Activated naive CD8-positive, alpha-beta T cell treated with anti-CD3 and anti-CD28 coated beads, Interleukin-2, amount 50 U/mL, for 16 hours (primary cell): ENCODE results near the gene UST.
"Not testable (repeated sequence)": the region's sequence is repeated elsewhere in the genome, so short reads cannot be mapped to it uniquely, and the experiment has no call there.

Source experiments
- DNase-seq: peaks from one replicate; pipeline ENCODE4 v3.0.0-alpha.2; 2020; ENCODE audit warnings: low read depth, low spot score

UST gene

DNA sequence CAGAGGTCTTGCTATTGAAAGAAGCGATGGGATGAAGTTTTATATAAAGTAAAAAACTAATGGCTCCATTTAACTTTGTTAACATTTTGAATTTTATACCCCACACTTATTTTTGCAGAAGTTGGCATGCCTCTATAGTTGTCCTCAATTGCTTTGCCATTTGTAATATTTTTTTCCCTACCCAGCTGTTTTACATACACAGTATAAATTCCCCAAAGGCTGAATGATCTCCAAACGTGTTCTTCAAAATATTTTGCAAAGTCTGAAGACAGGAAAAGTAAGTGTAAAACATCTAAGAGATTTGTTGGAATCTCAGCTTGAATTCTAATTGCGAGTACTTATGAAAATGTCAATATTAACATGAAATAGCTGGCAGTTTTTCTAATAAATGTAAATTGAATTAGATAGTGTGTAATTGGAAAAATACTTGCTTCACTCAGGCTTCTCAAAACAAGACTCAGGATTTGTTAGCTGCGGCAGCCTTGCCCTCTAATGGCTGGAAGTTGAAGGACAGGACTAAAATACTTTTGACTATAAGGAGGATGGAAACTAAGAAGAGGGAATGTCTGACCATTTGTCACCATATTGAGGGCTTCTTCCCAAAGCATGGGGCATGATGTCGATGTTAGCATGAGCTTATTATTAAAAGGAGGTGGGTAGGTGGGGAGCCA is 226.8 kb downstream of the UST start:
- no peak for DNase-seq

DNA sequence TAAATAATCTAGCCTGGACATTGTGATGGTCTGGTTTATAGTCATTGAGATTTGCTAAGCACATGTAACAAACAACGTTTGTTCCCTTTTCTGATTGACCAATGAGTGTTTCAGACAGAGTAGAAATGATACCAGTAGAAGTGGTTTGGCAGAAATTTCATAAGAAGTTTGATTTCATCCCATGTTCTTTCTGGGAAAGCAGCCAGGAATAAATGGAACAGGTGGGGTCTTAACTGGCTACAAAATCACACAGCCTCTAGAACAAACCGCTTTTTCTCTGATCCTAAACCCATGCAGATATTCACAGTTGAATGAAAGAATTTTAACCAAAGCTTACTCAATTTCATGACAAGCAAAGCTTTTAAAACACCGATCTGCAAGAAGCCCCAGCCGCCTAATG is 227.5 kb downstream of the UST start:
- no peak for DNase-seq

DNA sequence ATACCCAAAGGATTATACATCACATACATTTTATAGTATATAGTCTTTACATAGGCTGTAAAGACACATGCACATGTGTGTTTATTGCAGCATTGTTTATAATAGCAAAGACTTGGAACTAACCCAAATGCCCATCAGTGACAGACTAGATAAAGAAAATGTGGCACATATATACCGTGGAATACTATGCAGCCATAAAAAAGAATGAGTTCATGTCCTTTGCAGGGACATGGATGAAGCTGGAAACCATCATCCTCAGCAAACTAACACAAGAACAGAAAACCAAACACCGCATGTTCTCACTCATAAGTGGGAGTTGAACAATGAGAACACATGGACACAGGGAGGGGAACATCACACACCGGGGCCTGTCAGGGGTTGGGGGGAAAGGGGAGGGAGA is 231.5 kb downstream of the UST start:
- not testable (repeated sequence) for DNase-seq

DNA sequence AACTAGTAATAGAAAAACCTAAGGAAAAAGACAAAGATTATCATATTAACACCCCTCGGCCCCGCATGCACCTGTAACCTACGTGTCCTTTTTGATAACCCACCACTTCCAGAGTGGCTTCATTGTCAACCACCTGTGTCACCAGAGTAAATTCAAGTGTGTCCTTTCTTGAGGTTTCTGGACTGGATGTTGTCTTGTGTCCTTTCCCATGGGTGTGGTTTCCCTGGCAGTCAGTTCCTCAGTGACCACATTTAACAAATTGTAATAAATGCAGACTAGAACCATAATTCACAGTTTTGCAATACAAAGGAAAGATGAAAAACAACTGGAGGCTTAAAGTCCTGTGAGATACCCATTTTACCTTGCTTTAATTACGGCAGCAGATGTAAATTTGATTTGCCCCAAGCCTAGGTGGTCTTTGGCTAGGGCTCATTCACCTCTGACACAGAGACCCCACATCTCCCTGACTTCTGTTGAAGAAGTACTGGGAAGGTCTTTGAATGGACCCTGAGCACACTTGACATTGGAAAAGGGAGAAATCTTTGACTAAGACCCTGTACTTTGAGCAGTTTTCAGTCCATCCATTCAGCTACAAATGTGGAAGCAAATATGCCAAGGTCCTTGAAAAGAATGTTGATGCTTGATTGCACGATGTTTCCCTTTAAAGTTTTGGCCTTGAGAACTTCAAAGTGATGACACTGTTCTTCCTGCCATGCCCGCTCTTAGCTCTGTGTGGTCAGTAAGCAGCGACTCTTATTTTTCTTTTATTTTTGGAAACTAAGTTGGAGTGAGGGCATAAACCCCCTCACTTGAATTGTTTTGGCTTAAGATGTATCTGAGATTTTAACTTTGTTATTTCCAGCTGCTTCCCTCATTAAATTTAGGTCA is 232.4 kb downstream of the UST start:
- DNase-seq = no peak

DNA sequence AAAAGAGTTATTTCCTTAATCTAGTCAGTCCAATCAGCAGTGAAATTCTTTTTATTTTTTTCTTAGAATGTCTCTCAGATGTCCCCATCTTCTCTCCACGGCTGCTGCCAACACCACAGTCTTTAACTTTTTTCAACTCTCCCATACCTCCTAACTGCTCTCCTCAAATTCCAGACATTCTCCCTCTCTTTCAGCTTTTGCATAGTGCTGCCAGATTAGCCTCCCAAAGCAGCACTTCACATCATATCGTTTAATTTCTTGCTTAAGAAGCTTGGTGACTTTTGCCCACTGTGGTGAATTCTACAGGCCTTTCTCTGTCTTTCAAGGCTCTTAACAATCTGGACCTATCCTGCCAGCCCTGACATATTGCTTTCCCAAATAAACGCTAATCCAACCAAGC is 233.4 kb downstream of the UST start:
- no peak for DNase-seq

DNA sequence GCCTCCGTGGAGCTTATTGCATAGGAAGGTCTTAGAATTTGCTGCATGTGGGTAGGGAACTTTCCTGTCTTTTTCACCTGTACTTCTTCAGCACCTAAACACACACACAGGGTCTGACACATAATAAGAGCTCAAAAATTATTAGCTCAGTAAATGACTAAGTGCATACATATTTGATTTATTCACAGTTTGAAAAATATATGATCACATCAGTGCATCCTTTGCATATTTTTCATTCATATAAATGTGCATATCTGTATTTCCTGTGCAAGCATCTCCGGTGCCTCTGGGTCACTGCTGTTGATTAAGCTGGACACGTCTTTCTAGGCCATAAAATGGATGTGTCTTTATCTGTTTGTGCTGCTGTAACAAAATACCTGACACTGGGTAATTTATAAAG is 234.7 kb downstream of the UST start:
- no peak for DNase-seq

DNA sequence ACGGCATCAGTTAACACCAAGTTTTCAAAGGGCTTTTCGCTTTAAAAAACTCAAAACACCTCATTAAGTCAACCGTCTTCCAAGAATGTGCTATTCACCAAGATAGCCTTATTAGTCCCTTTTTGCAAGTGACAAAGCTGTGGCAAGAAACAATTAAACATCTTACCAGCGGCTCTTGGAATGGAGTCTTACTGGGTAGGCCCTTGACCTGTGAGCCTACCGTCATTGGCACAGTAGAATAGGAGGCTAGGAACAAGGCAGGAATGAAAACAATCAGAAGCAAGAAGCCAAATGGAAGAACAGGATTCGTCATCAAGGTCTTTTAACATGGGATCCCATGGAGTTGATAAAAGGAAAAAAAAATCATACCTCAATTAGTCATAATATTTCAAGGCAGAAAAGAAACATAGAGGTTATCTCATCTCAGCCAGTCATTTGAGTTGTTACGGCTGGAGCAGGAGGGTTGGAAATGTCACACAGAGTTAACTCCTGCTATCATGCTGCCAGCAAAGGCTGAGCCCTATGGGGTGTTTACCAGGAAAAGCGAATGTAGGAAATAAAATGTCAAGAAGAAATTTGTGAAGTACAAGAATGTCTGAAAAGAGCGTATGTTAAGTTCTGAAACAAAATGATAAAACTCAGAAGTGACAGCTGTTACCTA is 236.4 kb downstream of the UST start:
- DNase-seq = no peak

DNA sequence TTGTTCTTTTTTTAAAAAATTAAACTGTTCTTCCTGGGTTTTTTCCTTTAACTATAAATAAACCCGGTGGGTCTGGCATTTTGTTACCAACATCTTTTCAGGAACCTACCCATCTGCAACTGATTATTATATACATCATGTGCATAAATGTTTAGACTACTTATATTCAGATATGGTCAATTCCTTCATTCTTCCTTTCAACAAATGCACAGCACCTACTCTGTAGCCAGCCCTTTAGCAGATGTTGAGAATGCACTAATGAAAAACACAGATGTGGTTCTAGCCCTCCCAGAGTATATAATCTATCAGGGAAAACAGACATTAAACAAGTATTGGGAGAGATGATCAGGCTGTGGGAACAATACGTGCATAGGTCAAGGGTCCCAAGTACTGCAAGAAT is 237.1 kb downstream of the UST start:
- DNase-seq = no peak

DNA sequence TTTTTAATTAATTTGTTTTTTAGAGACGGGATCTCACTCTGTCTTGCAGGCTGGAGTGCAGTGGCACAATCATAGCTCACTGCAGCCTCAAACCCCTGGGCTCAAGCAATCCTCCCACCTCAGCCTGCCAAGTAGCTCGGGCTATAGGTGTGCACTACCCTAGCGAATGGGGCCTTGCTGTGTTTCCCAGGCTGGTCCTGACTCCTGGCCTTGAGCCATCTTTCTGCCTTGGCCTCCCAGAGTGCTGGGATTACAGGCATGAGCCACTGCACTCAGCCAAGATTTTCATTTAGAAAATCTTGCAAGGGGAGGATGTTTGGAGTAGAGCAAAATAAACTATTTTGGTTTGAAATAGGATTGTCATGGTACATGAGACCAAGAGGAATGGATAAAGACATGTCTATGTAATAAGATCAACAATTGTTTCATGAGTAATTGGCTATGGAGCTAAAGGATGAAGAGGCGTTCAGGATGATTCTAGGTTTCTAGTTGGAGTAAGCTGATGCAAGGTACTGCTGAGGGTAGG is 237.8 kb downstream of the UST start:
- DNase-seq = no peak

DNA sequence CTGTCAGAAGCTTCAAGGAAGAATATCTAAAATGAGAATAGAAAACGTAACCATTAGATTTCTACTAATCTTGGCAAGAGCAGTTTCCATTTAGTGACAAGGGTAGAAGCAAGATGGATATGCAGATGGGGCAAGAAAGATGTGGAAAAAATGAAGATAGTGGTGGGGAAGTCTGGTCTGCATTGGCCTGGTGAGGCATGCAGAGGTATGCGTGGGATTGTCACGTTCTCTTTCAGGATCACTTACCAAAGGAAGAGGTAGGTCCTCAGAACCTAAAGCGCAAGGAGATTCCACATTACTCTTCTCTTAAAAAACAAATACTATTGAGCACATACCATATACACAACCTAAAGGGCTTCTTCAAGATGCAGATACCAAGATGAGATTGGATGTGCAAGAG is 238.7 kb downstream of the UST start:
- no peak for DNase-seq

DNA sequence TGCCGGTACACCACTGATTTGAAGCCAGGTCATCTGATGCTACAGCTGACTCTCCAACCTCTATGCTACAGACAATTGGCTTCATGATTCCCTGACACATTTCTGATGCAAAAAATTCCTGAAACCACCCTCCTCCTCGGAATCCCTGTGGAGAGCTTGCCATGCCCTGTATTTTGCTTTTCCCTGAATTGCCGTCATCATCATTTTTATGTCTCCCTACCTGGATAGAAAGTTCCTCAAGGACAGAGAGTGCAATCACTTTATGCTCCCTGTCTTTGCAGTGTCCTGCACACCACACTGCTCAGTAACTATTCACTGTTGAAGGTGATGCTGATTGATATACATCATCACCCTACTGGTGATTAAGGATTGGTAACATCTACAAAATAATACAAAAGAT is 239.8 kb downstream of the UST start:
- no peak for DNase-seq

DNA sequence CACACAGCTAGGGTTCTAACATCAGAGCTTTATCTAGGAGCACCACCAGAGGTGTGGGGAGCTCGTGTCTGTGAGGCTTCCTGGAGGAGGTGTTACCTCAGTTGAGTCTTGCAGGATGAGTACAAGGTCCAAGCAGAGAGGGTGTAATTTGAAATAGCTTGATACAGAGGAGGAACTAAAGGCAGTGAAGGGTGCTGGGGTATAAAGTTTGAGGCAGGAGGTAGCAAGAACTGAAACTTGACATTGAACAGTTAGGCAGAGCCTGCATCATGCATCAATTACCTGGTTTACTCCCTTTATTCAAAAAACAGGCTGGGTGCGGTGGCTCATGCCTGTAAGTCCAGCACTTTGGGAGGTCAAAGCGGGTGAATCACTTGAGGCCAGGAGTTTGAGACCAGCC is 241.2 kb downstream of the UST start:
- no peak for DNase-seq

DNA sequence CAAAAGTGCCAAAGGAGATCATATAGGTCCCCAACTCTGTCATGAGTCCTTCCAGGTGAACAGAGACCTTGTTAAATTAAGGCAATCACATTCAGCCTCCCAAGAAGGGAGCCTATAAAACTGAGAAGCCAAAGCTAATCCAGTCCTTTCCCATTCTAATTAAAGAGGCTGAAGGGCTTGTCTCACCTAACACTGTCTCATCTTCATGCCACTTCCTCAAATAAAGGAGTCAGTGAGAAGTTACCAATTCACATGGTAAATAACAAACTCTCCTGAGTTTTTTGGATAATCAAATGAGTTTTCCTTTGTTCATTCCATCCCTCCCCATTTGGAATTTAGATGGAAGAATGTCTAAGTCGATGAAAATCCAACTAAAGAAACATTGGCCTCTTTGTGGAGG is 242.8 kb downstream of the UST start:
- DNase-seq = no peak

DNA sequence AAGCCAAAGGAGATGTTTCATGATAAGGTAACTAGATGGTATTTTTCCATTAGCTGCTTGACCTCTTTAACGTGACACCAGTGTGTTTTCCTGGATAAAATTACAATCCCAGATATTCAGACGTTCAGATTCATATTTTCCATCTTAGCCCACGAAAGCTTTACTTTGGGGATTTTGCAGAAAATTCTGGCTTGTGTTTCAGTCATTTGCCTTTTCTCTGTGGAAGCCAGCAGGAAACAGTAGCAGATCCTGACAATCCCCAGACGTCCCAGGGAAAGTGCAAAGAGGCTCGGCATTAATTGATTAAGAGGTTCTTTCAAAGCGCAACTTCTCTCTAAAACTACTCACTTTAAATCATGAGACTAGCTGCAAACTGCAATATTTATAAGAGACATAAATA is 243.6 kb downstream of the UST start:
- DNase-seq = no peak

DNA sequence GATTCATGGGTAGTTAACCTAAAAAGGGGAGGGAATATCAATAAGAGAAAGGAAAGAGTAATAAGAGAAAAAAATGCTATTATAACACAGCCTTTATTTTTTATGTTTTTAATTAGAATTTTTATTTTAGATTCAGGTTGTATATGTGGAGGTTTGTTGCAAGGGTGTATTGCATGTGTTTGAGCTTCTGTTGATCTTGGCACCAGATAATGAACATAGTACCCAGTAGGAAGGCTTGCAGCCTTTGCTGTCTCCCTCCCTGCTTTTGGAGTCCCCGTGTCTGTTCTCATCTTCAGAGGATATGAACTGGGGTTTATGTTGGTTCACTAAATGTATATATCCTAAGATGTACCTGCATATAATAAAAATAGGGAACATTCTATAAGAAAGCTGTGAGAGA is 250.0 kb downstream of the UST start:
- no peak for DNase-seq

DNA sequence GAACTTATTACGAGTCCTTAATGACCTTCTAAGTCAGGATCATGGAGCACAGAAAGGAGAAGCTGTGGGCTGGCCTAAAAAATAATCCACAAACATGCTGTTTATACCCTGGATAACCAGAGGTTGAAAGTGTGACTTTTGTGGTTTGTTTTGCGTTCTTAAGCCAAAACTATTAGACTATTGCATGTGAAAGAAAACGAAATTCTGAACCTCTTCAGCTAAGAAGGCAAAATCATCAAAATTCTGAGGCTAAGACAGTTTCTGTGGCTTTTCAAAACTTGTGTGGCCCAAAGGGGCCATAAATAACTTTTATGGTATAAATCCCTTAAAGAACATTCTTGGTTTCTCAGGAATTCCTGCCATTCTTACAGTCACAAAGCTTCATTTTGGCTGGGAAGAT is 251.0 kb downstream of the UST start:
- DNase-seq = no peak

DNA sequence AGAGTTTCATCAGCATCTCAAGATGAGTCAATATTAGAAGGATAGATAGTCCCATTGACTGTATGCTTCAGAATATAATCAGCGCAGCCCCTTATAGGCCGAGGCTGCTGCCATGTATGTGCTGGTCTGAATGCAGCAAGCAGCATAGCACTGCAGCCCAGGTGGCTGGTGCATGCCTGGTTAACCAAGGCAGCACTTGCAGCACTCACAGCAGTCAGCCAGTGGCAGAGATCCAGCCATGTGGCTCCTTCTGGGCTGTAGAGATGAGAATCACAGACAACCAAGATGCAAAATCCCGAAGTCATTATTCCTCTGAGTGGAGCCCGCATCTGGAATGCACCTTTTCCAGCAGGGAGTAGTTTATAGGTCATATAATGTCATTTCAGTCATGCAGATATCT is 251.9 kb downstream of the UST start:
- no peak for DNase-seq

DNA sequence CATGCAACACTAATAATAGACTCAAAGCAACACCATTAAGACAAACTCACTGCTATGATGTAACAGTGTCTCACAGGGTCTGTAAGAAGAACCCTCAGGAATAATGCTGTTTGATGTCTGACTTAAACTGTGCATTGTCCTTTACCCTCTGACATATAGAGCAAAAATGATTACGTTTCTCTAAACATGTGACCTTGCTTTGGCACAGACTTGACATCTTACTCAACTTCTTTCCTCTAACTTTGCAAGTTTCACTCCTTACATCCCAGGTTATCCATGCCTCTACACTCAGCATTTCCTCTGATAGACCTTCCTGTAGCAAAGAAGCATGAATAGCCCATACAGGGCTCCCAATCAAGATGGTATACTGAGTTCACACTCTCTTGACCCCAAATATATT is 252.7 kb downstream of the UST start:
- DNase-seq = no peak

DNA sequence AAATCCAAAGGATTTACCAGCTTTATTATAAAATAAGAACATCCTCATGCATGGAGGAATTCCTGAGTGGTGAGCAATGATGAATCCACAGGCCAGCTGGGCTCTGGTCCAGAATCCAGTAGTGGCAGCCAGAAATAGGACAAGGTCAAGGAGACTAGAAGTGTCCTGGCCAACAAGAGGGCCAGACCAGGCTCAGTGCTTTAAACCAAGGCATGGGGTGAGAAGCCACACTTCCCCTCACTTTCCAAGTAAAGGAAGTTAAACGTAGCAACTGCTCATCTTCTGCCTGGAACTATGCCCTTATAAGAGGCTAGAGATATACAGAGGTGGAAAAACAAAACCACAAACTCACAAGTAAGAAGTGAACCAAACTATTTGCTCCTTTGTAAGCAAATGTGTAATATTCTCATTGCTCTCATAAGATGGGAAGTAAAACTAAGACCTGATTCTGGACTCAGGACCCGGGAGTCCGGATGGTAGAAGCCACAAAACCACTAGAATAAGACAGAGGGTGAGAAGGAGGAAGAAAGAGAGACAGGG is 253.2 kb downstream of the UST start:
- DNase-seq = no peak

DNA sequence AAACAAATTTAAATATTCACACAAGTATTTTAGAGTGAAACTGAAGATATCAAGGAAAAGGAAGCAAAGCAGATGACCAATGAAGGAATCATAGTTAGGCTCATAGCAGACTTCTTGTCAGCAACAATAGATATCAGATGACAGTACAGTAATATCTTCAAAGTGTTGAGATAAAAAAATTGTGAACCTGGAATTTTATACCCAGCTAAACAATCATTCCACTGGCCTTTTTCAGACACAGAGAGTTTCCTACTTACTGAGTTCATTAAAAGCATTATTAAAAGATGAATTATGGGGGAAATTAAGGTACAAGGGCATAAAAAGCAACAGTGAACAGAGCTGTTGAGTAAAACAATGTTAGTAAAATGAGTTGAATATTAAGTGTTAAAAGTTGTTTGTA is 254.6 kb downstream of the UST start:
- no peak for DNase-seq

DNA sequence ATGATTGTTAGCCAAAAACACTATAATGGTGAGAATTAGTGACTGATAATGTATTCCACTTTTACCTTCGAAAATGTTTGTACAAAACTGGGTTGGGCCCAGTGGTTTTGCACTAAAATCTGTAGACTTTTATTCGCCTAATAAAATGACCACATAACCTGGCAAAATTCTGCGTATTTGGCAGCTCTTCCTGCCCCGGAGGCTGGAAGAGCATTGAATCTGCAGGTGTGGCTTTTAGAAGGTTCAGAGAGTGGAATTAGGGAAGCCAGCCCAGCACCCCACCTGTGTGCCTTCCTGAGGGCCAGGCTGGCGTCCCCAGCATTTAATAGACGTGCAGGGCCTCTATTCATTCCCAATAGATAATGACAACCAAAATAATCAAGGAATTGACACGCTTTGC is 256.7 kb downstream of the UST start:
- DNase-seq = no peak

DNA sequence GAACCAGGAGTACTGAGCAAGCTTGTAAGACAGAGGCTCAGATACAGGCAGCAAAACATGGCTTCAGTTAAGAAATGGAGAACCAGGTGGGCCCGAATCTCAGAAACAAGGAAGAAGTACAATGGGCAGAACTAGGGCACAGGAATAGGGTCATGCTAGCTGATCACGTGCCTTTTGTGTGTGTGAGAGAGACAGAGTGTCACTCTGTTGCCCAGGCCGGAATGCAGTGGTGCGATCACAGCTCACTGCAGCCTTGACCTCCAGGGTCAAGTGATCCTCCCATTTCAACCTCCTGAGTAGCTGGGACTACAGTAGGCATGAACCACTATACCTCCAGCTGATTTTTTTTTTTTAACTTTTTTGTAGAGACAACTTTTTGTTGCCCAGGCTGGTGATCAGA is 257.8 kb downstream of the UST start:
- no peak for DNase-seq
